ENCODE measurements around the gene NCAPD2.
"Not testable (repeated sequence)": the region's sequence is repeated elsewhere in the genome, so short reads cannot be mapped to it uniquely, and the experiment has no call there.

NCAPD2 gene

GRCh38 chr12:6461401-6462233, 32.3 kb upstream of the NCAPD2 start:
- Mint-ChIP-seq H3K27me3 (no peaks in the 10 kb centered on the region), H3K36me3 (peaks cover 91% of the 10 kb centered on the region), H3K4me1 (peaks cover 90% of the 10 kb centered on the region), H3K4me3 (peak overlapping the region; percentile 55), H3K27ac (peak overlapping the region; percentile 94), H3K9me3 (no peaks in the 10 kb centered on the region)
- peak; percentile 98 for ATAC-seq

- Mint-ChIP-seq H3K36me3 (peaks cover 91% of the 10 kb centered on the region), H3K4me1 (peaks cover 90% of the 10 kb centered on the region), H3K27me3 (no peaks in the 10 kb centered on the region), H3K4me3 (peak overlapping the region; percentile 55), H3K9me3 (peaks cover 4% of the 10 kb centered on the region), H3K27ac (peak overlapping the region; percentile 94)
- ATAC-seq, result peak; percentile 35
Observed at GRCh38 chr12:6462234-6462995, 31.5 kb upstream of the NCAPD2 start.

DNA sequence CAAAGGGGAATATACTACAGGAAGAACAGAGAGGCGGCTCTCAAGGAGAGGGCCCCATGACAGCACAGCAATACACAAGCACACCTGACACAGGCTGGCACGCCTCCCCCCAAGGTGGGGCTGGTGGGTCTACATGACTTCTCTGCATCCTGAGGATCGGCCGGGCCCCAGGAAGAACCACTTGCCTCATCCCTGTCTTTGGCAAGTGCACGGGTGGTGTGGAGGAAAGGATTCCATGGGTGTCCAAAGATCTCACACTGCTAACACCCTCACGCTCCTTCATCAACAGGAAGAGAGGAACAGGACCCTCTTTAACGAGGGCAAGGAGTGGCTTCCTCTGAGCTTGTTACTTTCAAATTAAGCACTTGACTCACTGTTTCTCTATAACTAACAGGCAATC, 30.7 kb upstream of the NCAPD2 start:
- H3K9me3 Mint-ChIP-seq, result peaks cover 4% of the 10 kb centered on the region
- peaks cover 92% of the 10 kb centered on the region for H3K36me3 Mint-ChIP-seq
- peak overlapping the region; percentile 10 for H3K4me3 Mint-ChIP-seq
- H3K4me1 Mint-ChIP-seq, result peaks cover 94% of the 10 kb centered on the region
- H3K27ac Mint-ChIP-seq, result peak overlapping the region; percentile 94
- no peak for ATAC-seq
- H3K27me3 Mint-ChIP-seq, result no peaks in the 10 kb centered on the region

- H3K27ac Mint-ChIP-seq, result peak overlapping the region; percentile 94
- H3K9me3 Mint-ChIP-seq, result peaks cover 4% of the 10 kb centered on the region
- no peak overlapping the region for H3K4me3 Mint-ChIP-seq
- peaks cover 94% of the 10 kb centered on the region for H3K4me1 Mint-ChIP-seq
- no peak for ATAC-seq
- no peaks in the 10 kb centered on the region for H3K27me3 Mint-ChIP-seq
- peaks cover 89% of the 10 kb centered on the region for H3K36me3 Mint-ChIP-seq
Observed at GRCh38 chr12:6463858-6464257, 30.0 kb upstream of the NCAPD2 start.

DNA sequence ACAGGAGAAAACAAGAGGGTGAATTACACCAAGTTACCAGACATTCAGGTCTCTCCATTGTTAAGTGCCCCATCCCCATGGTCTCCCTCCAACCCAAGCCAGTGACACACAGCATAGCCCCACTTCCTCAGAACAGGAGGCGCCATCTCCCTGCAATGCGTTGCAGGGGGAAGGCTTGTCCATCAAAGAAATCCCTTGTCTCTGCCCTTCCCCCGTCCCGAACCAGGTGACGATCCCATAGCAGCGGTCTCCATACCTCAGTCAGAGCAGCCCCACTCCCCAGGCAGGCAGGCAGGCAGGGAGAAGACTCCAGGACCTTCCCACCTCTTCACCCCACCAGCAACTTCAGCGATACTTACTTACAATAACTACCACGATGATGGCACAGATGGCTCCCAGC, 29.4 kb upstream of the NCAPD2 start:
- peaks cover 83% of the 10 kb centered on the region for H3K36me3 Mint-ChIP-seq
- H3K4me1 Mint-ChIP-seq, result peaks cover 95% of the 10 kb centered on the region
- H3K27ac Mint-ChIP-seq, result peak overlapping the region; percentile 94
- no peaks in the 10 kb centered on the region for H3K27me3 Mint-ChIP-seq
- peaks cover 4% of the 10 kb centered on the region for H3K9me3 Mint-ChIP-seq
- no peak overlapping the region for H3K4me3 Mint-ChIP-seq
- ATAC-seq, result no peak

GRCh38 chr12:6465467-6466183, 28.3 kb upstream of the NCAPD2 start:
- H3K27ac Mint-ChIP-seq, result peak overlapping the region; percentile 82
- H3K36me3 Mint-ChIP-seq, result peaks cover 75% of the 10 kb centered on the region
- peaks cover 4% of the 10 kb centered on the region for H3K9me3 Mint-ChIP-seq
- H3K4me3 Mint-ChIP-seq, result peak overlapping the region; percentile 9
- H3K4me1 Mint-ChIP-seq, result peaks cover 89% of the 10 kb centered on the region
- ATAC-seq, result no peak
- H3K27me3 Mint-ChIP-seq, result no peaks in the 10 kb centered on the region

GRCh38 chr12:6466184-6466573, 27.7 kb upstream of the NCAPD2 start:
- no peak for ATAC-seq
- Mint-ChIP-seq H3K4me3 (no peak overlapping the region), H3K27me3 (no peaks in the 10 kb centered on the region), H3K36me3 (peaks cover 70% of the 10 kb centered on the region), H3K4me1 (peaks cover 87% of the 10 kb centered on the region), H3K9me3 (peaks cover 4% of the 10 kb centered on the region), H3K27ac (peak overlapping the region; percentile 82)

- peaks cover 85% of the 10 kb centered on the region for H3K4me1 Mint-ChIP-seq
- H3K27me3 Mint-ChIP-seq, ATAC-seq, H3K9me3 Mint-ChIP-seq: not testable (repeated sequence)
- H3K27ac Mint-ChIP-seq, result peak overlapping the region; percentile 82
- H3K36me3 Mint-ChIP-seq, result peaks cover 65% of the 10 kb centered on the region
- H3K4me3 Mint-ChIP-seq, result peak overlapping the region; percentile 61
Observed at GRCh38 chr12:6466751-6467150, 27.2 kb upstream of the NCAPD2 start.

- not testable (repeated sequence) for ATAC-seq, H3K4me3 Mint-ChIP-seq, H3K9me3 Mint-ChIP-seq, H3K27me3 Mint-ChIP-seq
- peaks cover 76% of the 10 kb centered on the region for H3K4me1 Mint-ChIP-seq
- peak overlapping the region; percentile 82 for H3K27ac Mint-ChIP-seq
- H3K36me3 Mint-ChIP-seq, result peaks cover 55% of the 10 kb centered on the region
Observed at GRCh38 chr12:6467571-6468282, 26.2 kb upstream of the NCAPD2 start.

DNA sequence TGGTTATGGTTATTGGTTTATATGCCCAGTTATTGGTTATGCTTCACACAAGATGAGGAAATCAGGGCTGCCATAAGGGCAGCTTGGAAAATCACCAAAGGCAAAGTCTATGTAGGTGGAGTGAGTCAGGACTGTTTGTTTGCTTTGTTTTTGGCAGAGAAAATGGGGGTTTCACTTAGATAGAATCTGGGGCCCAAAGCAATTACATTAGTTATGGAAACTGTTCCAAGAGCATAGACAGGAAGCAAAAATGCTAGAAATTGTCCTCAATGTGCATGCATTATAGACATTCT, 25.7 kb upstream of the NCAPD2 start:
- peak overlapping the region; percentile 85 for H3K4me3 Mint-ChIP-seq
- H3K27me3 Mint-ChIP-seq, result no peaks in the 10 kb centered on the region
- peak overlapping the region; percentile 84 for H3K27ac Mint-ChIP-seq
- H3K36me3 Mint-ChIP-seq, result peaks cover 50% of the 10 kb centered on the region
- H3K9me3 Mint-ChIP-seq, result peaks cover 4% of the 10 kb centered on the region
- peaks cover 71% of the 10 kb centered on the region for H3K4me1 Mint-ChIP-seq
- no peak for ATAC-seq

- H3K27ac Mint-ChIP-seq, result peak overlapping the region; percentile 84
- H3K27me3 Mint-ChIP-seq, result no peaks in the 10 kb centered on the region
- peaks cover 4% of the 10 kb centered on the region for H3K9me3 Mint-ChIP-seq
- H3K36me3 Mint-ChIP-seq, result peaks cover 42% of the 10 kb centered on the region
- H3K4me1 Mint-ChIP-seq, result peaks cover 62% of the 10 kb centered on the region
- peak overlapping the region; percentile 85 for H3K4me3 Mint-ChIP-seq
- no peak for ATAC-seq
Observed at GRCh38 chr12:6469092-6469491, 24.8 kb upstream of the NCAPD2 start.

DNA sequence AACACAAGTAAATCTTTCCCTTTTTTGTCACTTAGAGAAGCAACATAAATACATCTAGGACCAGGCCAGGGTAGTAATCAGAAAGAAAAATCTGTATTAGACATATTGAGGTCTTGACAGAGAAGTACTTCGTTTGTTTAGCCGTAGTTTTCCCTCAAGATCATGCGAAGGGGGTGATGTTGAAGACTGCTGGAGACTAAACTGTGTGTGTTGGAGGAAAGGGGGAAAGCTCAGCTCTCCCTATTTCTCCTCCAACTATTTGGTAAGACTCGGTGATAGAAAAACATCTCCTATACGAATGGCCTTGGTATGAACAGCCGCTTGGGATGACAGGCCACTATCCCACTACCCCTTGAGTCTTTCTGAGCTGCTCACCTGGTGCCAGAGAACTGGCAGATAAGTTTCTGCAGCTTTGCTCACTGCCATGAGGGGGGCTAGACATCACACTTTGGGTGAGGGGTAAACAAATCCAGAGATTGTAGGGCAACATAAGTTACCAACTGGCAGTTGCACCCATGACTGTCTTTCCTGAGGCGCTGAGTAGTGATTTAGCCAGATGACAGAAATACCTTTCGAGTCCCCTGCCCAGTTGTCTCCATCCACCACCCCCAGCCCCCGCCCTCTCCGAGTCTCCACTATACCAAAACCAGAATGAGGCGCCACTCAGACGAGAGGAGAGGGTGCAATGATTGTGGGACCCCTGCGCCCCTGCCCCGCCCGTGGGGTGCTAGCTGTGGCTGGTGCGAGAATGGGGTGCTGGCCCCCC, 24.1 kb upstream of the NCAPD2 start:
- peak overlapping the region; percentile 85 for H3K4me3 Mint-ChIP-seq
- peaks cover 4% of the 10 kb centered on the region for H3K9me3 Mint-ChIP-seq
- H3K36me3 Mint-ChIP-seq, result peaks cover 35% of the 10 kb centered on the region
- peak overlapping the region; percentile 84 for H3K27ac Mint-ChIP-seq
- peaks cover 55% of the 10 kb centered on the region for H3K4me1 Mint-ChIP-seq
- H3K27me3 Mint-ChIP-seq, result no peaks in the 10 kb centered on the region
- no peak for ATAC-seq

DNA sequence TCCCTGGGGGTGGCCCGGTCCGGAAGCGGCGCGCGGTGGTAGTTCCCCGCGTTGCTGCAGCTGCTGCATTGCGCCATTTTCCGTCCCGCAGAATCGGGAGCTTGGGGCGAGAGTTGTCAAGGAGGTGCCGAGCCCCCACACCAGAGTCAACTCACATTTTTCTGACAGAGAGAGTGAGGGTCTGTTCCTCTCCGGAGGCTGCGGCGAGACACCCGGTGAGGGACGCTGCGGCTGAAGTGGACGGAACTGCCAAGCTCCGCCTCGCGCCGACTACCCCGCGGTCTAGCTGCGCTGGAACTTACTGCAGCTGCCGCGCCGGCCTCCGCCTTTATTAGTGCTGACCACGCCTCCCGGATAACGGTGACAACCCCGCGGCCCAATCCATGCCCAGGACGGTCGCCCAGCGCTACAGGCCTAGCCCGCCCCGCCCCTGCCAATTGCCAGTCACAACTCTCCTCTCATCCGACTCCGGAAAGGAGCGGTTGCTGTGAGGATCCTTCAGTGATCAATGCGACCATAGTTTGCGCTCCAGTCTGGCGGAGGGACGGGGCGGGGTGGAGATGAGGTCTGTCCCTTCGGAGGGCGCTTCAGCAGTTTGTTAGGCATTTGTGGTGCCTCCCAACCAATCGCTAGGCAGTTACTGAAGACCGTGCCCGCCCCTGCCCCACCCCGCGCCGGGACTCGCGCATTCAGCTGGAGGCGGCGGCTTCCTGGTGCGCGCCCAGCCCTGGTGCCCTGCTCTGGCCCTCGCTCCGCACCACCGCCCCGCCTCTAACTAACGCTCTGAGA, 23.3 kb upstream of the NCAPD2 start, which contains the start of gene VAMP1:
Gene VAMP1 (minus strand): TSS at position 303 of the 789 bp plus-strand sequence. CDS start 146 bp downstream, at position 157.
- Mint-ChIP-seq H3K27me3 (no peaks in the 10 kb centered on the region), H3K36me3 (peaks cover 30% of the 10 kb centered on the region), H3K4me1 (peaks cover 51% of the 10 kb centered on the region), H3K4me3 (peak within 1 kb of the TSS; percentile 85), H3K9me3 (peaks cover 4% of the 10 kb centered on the region), H3K27ac (peak within 1 kb of the TSS; percentile 84)
- ATAC-seq, result peak; percentile 97
